OCI-LY1 (cell line): ENCODE results near the gene DOCK4.

Experiments
- EZH2 ChIP-seq: fragments of 200-600 bp; sonication (generic), shearing (Covaris generic); IDR thresholded peaks from 2 replicates; pipeline ENCODE4 v1.8.0; 2017; ENCODE audit warnings: borderline replicate concordance, mixed run types, mild to moderate bottlenecking, antibody characterized with exemption, low read length, moderate library complexity, mixed read lengths
- TF ChIP-seq, protein P1 (sequence below): fragments of 200-600 bp; sonication (generic), shearing (Covaris generic); IDR thresholded peaks from 2 replicates; pipeline ENCODE4 v1.5.1; 2017; ENCODE audit warnings: mild to moderate bottlenecking, antibody characterized with exemption, low read length, moderate library complexity, mixed read lengths

DNA sequence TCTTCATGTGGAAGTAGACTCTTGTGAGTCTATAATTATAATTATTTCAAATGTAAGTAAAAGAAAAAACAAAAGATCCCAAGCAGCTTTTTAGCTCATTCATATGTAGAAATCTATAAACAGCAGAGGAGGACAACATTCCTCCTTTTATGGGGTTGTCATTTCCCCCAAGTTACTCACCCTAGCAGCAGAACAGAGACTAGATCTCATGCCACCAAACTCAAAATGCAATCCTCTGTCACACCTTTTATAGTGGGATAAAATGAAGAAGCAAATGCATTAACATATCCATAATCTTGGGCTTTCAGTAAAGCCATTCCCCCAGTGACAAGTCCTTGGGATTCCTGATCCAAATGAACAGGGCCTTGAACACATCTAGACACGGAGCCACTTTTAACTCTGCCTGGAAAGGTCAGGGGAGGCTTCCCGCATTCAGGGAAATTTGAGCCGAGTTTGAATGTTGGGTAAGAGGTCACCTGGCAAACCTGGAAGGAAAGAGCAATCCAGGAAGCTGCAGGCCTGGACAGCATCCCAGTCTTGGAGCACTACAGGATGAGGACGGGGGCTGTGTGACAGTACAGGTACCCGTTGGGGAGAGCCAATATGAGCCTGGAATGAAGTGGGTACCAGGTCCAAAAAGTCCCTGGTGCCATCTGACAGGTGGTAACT is 76.4 kb downstream of the DOCK4 start:
- TF ChIP-seq, protein P1, sequence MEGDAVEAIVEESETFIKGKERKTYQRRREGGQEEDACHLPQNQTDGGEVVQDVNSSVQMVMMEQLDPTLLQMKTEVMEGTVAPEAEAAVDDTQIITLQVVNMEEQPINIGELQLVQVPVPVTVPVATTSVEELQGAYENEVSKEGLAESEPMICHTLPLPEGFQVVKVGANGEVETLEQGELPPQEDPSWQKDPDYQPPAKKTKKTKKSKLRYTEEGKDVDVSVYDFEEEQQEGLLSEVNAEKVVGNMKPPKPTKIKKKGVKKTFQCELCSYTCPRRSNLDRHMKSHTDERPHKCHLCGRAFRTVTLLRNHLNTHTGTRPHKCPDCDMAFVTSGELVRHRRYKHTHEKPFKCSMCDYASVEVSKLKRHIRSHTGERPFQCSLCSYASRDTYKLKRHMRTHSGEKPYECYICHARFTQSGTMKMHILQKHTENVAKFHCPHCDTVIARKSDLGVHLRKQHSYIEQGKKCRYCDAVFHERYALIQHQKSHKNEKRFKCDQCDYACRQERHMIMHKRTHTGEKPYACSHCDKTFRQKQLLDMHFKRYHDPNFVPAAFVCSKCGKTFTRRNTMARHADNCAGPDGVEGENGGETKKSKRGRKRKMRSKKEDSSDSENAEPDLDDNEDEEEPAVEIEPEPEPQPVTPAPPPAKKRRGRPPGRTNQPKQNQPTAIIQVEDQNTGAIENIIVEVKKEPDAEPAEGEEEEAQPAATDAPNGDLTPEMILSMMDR: no peak
- TF ChIP-seq EZH2: no peak
